Measurements from ENCODE around the gene STK33.

The STK33 gene

DNA sequence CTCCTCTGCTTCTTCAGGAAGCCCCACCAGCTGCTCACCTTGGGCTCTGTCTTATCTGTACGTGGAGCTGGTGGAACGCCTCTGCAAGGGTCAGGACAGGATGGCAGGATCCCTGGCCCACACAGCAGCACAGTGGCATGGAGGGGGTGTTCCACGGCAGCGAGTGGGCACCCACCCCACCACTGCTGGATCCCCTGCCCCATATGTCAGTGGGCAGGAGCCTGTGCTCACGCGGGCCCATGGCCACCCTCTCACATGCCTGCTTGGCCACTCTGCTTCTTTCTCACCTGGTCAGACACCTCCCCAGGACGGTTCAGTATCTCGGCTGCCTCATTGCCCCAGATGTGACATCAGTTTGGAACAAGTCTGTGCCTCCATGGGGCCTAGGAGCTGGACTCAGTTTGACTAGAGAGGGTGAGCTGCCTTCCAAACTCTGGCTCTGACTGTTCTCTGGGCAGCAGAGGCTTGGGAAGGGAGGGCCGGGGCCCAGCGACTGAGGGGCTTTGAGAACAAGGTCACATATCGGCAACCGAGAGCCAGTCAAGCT, 232.3 kb downstream of the STK33 start:
- TF ChIP-seq ZNF211 (tag by site-specific recombination; IDR thresholded peaks at IDR 0.05; ENCODE audit: low read depth) (no peak), ZSCAN16 (tag by site-specific recombination; IDR thresholded peaks at IDR 0.05) (no peak), ZNF48 (tag by site-specific recombination; IDR thresholded peaks at IDR 0.05) (no peak), ZNF529 (tag by site-specific recombination; IDR thresholded peaks at IDR 0.05; ENCODE audit: insufficient replicate concordance) (no peak), ZNF10 (tag by site-specific recombination; IDR thresholded peaks at IDR 0.05) (no peak)
- TF ChIP-seq, protein P1, sequence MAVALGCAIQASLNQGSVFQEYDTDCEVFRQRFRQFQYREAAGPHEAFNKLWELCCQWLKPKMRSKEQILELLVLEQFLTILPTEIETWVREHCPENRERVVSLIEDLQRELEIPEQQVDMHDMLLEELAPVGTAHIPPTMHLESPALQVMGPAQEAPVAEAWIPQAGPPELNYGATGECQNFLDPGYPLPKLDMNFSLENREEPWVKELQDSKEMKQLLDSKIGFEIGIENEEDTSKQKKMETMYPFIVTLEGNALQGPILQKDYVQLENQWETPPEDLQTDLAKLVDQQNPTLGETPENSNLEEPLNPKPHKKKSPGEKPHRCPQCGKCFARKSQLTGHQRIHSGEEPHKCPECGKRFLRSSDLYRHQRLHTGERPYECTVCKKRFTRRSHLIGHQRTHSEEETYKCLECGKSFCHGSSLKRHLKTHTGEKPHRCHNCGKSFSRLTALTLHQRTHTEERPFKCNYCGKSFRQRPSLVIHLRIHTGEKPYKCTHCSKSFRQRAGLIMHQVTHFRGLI (tag by site-specific recombination; IDR thresholded peaks at IDR 0.05): no peak
- TF ChIP-seq, protein P2, sequence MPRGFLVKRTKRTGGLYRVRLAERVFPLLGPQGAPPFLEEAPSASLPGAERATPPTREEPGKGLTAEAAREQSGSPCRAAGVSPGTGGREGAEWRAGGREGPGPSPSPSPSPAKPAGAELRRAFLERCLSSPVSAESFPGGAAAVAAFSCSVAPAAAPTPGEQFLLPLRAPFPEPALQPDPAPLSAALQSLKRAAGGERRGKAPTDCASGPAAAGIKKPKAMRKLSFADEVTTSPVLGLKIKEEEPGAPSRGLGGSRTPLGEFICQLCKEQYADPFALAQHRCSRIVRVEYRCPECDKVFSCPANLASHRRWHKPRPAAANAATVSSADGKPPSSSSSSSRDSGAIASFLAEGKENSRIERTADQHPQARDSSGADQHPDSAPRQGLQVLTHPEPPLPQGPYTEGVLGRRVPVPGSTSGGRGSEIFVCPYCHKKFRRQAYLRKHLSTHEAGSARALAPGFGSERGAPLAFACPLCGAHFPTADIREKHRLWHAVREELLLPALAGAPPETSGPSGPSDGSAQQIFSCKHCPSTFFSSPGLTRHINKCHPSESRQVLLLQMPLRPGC (tag by site-specific recombination; IDR thresholded peaks at IDR 0.05): no peak
- TF ChIP-seq, protein P3, sequence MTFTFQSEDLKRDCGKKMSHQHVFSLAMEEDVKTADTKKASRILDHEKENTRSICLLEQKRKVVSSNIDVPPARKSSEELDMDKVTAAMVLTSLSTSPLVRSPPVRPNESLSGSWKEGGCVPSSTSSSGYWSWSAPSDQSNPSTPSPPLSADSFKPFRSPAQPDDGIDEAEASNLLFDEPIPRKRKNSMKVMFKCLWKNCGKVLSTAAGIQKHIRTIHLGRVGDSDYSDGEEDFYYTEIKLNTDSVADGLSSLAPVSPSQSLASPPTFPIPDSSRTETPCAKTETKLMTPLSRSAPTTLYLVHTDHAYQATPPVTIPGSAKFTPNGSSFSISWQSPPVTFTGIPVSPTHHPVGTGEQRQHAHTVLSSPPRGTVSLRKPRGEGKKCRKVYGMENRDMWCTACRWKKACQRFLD (tag by site-specific recombination; IDR thresholded peaks at IDR 0.05): no peak
- CTCF ChIA-PET: no interaction called here
- Histone ChIP-seq H3K9me3 (ENCODE audit: control insufficient read depth, insufficient read depth, low read depth, low read length) (no peaks in the 10 kb centered on the region), H3K4me1 (ENCODE audit: control insufficient read depth, insufficient read depth, low read length) (no peaks in the 10 kb centered on the region), H3K4me3 (ENCODE audit: low read depth, low read length) (no peak overlapping the region), H3K36me3 (ENCODE audit: control insufficient read depth in 2 of 2, insufficient read depth in 1 of 2, low read length in 2 of 2) (no peaks in the 10 kb centered on the region), H3K27ac (ENCODE audit: extremely low read depth, low read depth, low read length) (no peak overlapping the region)
- POLR2A ChIA-PET: no interaction called here

DNA sequence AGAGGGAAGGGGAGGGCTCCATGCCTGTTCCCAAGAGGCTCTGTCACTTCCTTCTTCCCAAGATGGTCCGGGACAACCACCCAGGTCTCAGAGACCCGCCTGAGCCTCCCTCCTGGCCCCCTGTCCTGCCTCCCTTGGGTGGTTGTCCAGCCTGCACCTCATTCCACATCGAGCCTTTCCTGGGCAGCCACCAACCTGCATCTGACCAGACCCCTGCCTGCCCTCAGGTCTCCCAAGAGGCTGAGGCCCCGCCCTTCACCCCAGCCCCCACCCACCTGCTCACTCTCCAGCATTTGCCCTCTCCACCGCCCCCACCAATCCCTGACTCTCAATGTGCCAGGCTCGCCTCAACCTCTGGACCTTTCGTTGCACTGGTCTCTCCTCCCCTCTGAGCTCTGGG, 232.8 kb downstream of the STK33 start:
- ChIA-PET POLR2A (no interaction called here), CTCF (no interaction called here)

More for the DNA sequence above, 232.8 kb downstream of the STK33 start:
- H3K36me3 ChIP-seq (ENCODE audit: control insufficient read depth in 2 of 2, insufficient read depth in 1 of 2, low read length in 2 of 2): no peaks in the 10 kb centered on the region
- no peak overlapping the region for H3K4me3 ChIP-seq (ENCODE audit: low read depth, low read length)
- TF ChIP-seq KLF10 (tag by site-specific recombination; IDR thresholded peaks at IDR 0.05) (no peak), ZNF138 (tag by site-specific recombination; IDR thresholded peaks at IDR 0.05; ENCODE audit: borderline replicate concordance) (no peak), ZNF560 (tag by site-specific recombination; IDR thresholded peaks at IDR 0.05; ENCODE audit: borderline replicate concordance) (no peak), ZNF549 (tag by site-specific recombination; IDR thresholded peaks at IDR 0.05) (no peak), BCL11A (tag by site-specific recombination; IDR thresholded peaks at IDR 0.05; ENCODE audit: low read depth) (no peak), ZNF514 (tag by site-specific recombination; IDR thresholded peaks at IDR 0.05) (no peak), ZBTB48 (tag by site-specific recombination; IDR thresholded peaks at IDR 0.05) (no peak), ZBTB8A (tag by site-specific recombination; IDR thresholded peaks at IDR 0.05) (no peak), ZNF112 (tag by site-specific recombination; IDR thresholded peaks at IDR 0.05) (no peak), IKZF3 (tag by site-specific recombination; IDR thresholded peaks at IDR 0.05) (no peak), EGR2 (tag by site-specific recombination; IDR thresholded peaks at IDR 0.05; ENCODE audit: low read depth) (no peak), ZNF350 (tag by site-specific recombination; IDR thresholded peaks at IDR 0.05) (no peak)
- TF ChIP-seq, protein P4, sequence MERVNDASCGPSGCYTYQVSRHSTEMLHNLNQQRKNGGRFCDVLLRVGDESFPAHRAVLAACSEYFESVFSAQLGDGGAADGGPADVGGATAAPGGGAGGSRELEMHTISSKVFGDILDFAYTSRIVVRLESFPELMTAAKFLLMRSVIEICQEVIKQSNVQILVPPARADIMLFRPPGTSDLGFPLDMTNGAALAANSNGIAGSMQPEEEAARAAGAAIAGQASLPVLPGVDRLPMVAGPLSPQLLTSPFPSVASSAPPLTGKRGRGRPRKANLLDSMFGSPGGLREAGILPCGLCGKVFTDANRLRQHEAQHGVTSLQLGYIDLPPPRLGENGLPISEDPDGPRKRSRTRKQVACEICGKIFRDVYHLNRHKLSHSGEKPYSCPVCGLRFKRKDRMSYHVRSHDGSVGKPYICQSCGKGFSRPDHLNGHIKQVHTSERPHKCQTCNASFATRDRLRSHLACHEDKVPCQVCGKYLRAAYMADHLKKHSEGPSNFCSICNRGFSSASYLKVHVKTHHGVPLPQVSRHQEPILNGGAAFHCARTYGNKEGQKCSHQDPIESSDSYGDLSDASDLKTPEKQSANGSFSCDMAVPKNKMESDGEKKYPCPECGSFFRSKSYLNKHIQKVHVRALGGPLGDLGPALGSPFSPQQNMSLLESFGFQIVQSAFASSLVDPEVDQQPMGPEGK (tag by site-specific recombination; IDR thresholded peaks at IDR 0.05): no peak
- TF ChIP-seq, protein P5, sequence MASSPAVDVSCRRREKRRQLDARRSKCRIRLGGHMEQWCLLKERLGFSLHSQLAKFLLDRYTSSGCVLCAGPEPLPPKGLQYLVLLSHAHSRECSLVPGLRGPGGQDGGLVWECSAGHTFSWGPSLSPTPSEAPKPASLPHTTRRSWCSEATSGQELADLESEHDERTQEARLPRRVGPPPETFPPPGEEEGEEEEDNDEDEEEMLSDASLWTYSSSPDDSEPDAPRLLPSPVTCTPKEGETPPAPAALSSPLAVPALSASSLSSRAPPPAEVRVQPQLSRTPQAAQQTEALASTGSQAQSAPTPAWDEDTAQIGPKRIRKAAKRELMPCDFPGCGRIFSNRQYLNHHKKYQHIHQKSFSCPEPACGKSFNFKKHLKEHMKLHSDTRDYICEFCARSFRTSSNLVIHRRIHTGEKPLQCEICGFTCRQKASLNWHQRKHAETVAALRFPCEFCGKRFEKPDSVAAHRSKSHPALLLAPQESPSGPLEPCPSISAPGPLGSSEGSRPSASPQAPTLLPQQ (tag by site-specific recombination; IDR thresholded peaks at IDR 0.05): no peak
- TF ChIP-seq, protein P2 (tag by site-specific recombination; IDR thresholded peaks at IDR 0.05): no peak
- H3K27ac ChIP-seq (ENCODE audit: extremely low read depth, low read depth, low read length): no peak overlapping the region
- no peaks in the 10 kb centered on the region for H3K4me1 ChIP-seq (ENCODE audit: control insufficient read depth, insufficient read depth, low read length)
- no peaks in the 10 kb centered on the region for H3K9me3 ChIP-seq (ENCODE audit: control insufficient read depth, insufficient read depth, low read depth, low read length)

Data from HEK293 (cell line).